Medulla oblongata (tissue), 1 donor: ENCODE data around the gene TSACC.

ENCODE experiments used
- DNase-seq: peaks from one replicate; pipeline ENCODE4 v3.0.0-alpha.2; 2015; ENCODE audit errors: extremely low spot score

Gene TSACC

DNA sequence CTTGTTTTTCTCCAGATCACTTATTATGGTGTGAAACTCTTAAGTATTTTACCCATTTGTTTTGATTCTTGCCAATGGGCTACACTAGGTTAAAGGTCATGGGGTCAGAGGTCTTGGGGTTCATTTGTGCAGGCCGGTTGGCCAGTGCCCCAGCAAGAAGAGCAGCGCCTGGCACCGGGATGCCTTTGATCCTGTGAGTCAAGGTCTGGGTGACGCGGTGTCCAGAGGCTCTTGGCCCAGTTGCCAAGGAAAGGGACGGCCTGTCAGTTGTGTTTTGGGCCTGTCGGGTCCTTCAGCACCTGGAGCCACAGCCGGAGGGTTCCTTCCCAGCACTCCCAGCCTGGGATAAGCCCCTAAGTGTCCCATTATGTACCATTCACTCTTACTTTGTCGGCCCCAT lies 55.8 kb downstream of the TSACC start:
- DNase-seq: no peak

- DNase-seq: no peak
Measured at GRCh38 chr1:156394835-156395461, 56.6 kb downstream of the TSACC start.
